GM13976 (cell line): Measurements from ENCODE around the gene TMUB1.
A peak's percentile ranks its signal among the peaks of the same experiment; 100 is the strongest.

Source experiments
- DNase-seq: peaks from one replicate; pipeline ENCODE4 v3.0.0; 2012; ENCODE audit warnings: low spot score
- CTCF ChIP-seq: IDR thresholded peaks from 2 replicates; pipeline ENCODE4 v1.5.1; 2012; ENCODE audit warnings: borderline replicate concordance, mild to moderate bottlenecking; ENCODE audit not compliant: insufficient read depth; ENCODE audit errors: extremely low read depth, missing control alignments, control extremely low read depth
- in situ Hi-C: fragments of 300-500 bp; cut with MboI; formaldehyde crosslinking; loops from one replicate; pipeline ENCODE4 v1.12.0; 2022; ENCODE audit warnings: low sequenced_read_pairs, mixed read lengths, inconsistent platforms; ENCODE audit not compliant: unreplicated experiment

TMUB1 gene

GRCh38 chr7:151060113-151060415 lies 23.2 kb downstream of the TMUB1 start:
- in situ Hi-C loops: no loop called here
- TF ChIP-seq CTCF: no peak
- DNase-seq: no peak

GRCh38 chr7:151059367-151060112 lies 23.8 kb downstream of the TMUB1 start, which contains the start of gene SLC4A2:
SLC4A2 (plus strand) TSS chr7:151059589; CDS start chr7:151061988, 2,399 bp downstream.
- peak; percentile 92 for DNase-seq
- in situ Hi-C loops: no loop called here
- TF ChIP-seq CTCF: peak; percentile 28

GRCh38 chr7:151058781-151059366 lies 24.4 kb downstream of the TMUB1 start:
- in situ Hi-C loops: no loop called here
- TF ChIP-seq CTCF: no peak
- peak; percentile 58 for DNase-seq

- DNase-seq: peak; percentile 100
- in situ Hi-C loops: no loop called here
- no peak for TF ChIP-seq CTCF
Observed at GRCh38 chr7:151057989-151058780, 25.1 kb downstream of the TMUB1 start.

- TF ChIP-seq CTCF: no peak
Observed at GRCh38 chr7:151057506-151057988, 25.7 kb downstream of the TMUB1 start, which contains the start of gene CDK5. CDK5 (minus strand) TSS chr7:151057897; CDS start chr7:151057848, 49 bp downstream.

More at GRCh38 chr7:151057506-151057988, 25.7 kb downstream of the TMUB1 start, which contains the start of gene CDK5:
- in situ Hi-C loops: no loop called here
- no peak for DNase-seq
